Activated CD4-positive, alpha-beta memory T cell treated with anti-CD3 and anti-CD28 coated beads, Interleukin-2, amount 10 ng/mL, durations not matched to agents 7 days and 5 days (primary cell): ENCODE measurements around the gene R3HDM4. TPM values are rescaled to one million over a fixed set of nuclear protein-coding genes. Genes with fewer than 3 reads are reported as not detected.
"Not testable (repeated sequence)": the region's sequence is repeated elsewhere in the genome, so short reads cannot be mapped to it uniquely, and the experiment has no call there.

Experiments used
- CTCF ChIA-PET: fragments of 350-600 bp; sonication (Branson Sonifier 250); formaldehyde crosslinking; loops from one replicate; lab custom pipeline; 2021; ENCODE audit warnings: antibody characterized with exemption, inconsistent platforms; lab: Charles Lee
- POLR2A ChIA-PET: fragments of 350-600 bp; sonication (Branson Sonifier 250); formaldehyde crosslinking; loops from one replicate; lab custom pipeline; 2021; ENCODE audit warnings: antibody characterized with exemption; lab: Charles Lee
- DNase-seq: peaks from one replicate; pipeline ENCODE4 v3.0.0-alpha.2; 2020
- H3K27ac Mint-ChIP-seq: one replicate; pipeline ENCODE4 v1.8.0; 2021; ENCODE audit warnings: mild to moderate bottlenecking, mixed read lengths
- H3K27me3 Mint-ChIP-seq: one replicate; pipeline ENCODE4 v1.8.0; 2021; ENCODE audit warnings: mixed read lengths
- H3K36me3 Mint-ChIP-seq: one replicate; pipeline ENCODE4 v1.8.0; 2021; ENCODE audit warnings: low read depth, mixed read lengths
- H3K4me1 Mint-ChIP-seq: one replicate; pipeline ENCODE4 v1.8.0; 2021; ENCODE audit warnings: mixed read lengths
- H3K4me3 Mint-ChIP-seq: one replicate; pipeline ENCODE4 v1.8.0; 2021; ENCODE audit warnings: mild to moderate bottlenecking, mixed read lengths
- H3K9me3 Mint-ChIP-seq: one replicate; pipeline ENCODE4 v1.8.0; 2021; ENCODE audit warnings: mixed read lengths
- total RNA-seq, 2 experiments: library from RNA; stranded (reverse); gene quantifications; one replicate each; pipeline ENCODE4 v1.2.3, GENCODE V29; 2021

The R3HDM4 gene
- total RNA-seq, 2 experiments from 2014 or later, result 111 to 116 TPM

DNA sequence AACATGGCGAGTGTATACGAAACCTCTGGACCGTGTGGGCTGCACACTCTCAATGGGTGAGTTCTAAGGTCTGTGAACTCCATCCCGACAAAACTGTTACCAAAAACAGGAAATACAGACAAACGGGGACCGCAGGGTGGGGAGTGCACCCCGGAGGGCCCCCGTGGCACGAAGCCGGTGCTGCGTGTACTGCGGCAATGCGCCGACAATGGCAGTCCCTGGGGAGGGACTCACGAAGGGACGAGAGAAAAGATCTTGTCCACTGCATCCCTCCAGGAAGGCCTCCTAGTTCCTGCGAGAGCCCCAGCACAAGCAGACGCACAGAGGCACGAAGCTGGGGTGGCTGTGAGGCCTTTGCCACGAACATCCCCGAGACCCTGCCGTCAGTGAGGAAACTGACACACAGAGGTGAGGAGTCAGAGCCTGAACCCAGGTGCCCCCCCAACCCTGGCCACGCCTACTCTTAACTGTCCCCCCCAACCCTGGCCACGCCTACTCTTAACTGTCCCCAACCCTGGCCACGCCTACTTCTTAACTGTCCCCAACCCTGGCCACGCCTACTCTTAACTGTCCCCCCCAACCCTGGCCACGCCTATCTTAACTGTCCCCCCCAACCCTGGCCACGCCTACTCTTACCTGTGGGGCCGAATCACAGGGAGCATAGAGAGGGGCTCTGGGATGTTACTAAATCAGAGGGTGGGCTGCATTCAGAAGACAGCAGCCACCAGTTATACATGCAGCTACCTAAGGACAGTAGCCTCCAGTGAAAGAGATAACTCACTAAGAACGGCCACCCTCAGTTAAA is 24.2 kb downstream of the R3HDM4 start:
- no peaks in the 10 kb centered on the region for H3K9me3 Mint-ChIP-seq
- no peak for DNase-seq
- ChIA-PET CTCF (no interaction called here), POLR2A (no interaction called here)
- H3K27me3 Mint-ChIP-seq, result no peaks in the 10 kb centered on the region
- no peak overlapping the region for H3K27ac Mint-ChIP-seq
- H3K4me1 Mint-ChIP-seq, result peaks cover 16% of the 10 kb centered on the region
- no peak overlapping the region for H3K4me3 Mint-ChIP-seq
- H3K36me3 Mint-ChIP-seq, result peaks cover 12% of the 10 kb centered on the region

DNA sequence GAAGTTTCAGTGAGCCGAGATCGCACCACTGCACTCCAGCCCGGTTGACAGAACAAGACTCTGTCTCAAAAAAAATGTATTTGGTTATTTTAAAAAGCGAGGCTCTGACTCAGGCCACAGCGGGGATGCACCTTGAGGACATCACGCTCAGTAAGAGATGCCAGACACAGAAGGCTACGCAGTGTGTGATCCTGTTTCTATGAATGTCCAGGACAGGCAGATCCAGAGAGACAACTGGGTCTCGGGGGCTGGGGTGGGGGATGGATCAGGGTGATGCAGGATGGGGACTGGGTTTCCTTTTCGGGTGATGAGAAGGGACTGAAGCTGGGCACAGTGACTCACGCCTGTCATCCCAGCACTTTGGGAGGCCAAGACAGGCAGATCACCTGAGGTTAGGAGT is 25.4 kb downstream of the R3HDM4 start:
- ChIA-PET CTCF (no interaction called here), POLR2A (no interaction called here)
- H3K27ac Mint-ChIP-seq, result no peak overlapping the region

DNA sequence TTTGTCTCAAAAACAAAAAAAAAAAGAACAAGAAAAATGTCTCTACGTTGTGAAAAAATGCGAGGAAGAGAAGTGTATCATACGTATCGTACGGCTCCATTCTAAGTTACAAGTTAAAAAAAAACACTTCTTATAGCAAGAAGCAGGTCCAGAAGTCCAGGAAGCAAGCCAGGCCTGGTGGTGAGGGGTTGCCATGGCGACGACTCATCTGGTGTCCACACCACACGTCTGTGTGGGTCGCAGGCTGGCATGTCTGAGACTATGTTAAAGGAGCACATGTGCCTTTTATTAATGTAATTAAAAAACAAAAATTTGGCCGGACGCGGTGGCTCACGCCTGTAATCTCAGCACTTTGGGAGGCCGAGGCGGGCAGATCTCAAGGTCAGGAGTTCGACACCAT is 25.9 kb downstream of the R3HDM4 start:
- H3K9me3 Mint-ChIP-seq, result no peaks in the 10 kb centered on the region
- peaks cover 14% of the 10 kb centered on the region for H3K36me3 Mint-ChIP-seq
- no peak overlapping the region for H3K27ac Mint-ChIP-seq
- H3K27me3 Mint-ChIP-seq, result no peaks in the 10 kb centered on the region
- CTCF ChIA-PET, result no interaction called here
- POLR2A ChIA-PET, result no interaction called here
- no peak for DNase-seq
- H3K4me3 Mint-ChIP-seq, result no peak overlapping the region
- peaks cover 6% of the 10 kb centered on the region for H3K4me1 Mint-ChIP-seq

More for the DNA sequence above, 25.4 kb downstream of the R3HDM4 start:
- H3K27me3 Mint-ChIP-seq, result no peaks in the 10 kb centered on the region
- H3K36me3 Mint-ChIP-seq, result peaks cover 11% of the 10 kb centered on the region
- no peaks in the 10 kb centered on the region for H3K9me3 Mint-ChIP-seq
- DNase-seq, result no peak
- H3K4me1 Mint-ChIP-seq, result peaks cover 8% of the 10 kb centered on the region
- no peak overlapping the region for H3K4me3 Mint-ChIP-seq

DNA sequence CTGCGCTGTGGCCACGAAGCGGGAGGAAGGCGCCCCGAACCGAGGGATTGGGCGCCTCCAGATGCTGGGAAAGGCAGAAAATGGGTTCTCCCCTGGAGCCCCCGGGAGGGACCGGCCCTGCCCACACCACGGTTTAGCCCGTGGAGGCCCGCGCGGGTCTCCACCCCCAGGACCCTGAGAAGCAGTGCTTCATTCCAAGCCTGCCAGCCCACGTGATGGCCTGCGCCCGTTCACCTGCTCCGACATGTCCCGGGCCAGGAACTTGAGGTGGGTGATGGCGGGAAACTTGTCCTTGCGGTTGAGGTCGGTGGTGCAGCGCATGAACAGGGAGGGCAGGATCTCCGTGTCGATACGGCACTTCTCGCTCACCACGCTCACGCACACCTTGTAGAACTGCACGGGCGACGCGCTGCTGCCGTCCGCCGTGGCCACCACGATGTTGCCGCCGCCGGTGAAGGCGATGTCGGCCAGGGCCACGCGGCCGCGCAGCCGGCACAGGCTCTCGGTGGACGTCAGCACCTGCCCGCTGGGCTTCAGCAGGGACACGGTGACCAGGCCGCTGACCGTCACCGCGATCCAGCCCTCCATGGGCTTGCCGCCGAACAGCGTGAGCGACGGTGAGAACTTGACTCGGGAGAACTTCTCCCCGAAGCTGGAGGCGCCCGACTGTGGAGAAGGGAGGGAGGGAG is 27.3 kb downstream of the R3HDM4 start:
- Mint-ChIP-seq H3K36me3 (peaks cover 26% of the 10 kb centered on the region), H3K4me1 (no peaks in the 10 kb centered on the region), H3K27me3 (no peaks in the 10 kb centered on the region), H3K9me3 (no peaks in the 10 kb centered on the region), H3K4me3 (no peak overlapping the region), H3K27ac (no peak overlapping the region)
- DNase-seq, result no peak
- ChIA-PET CTCF (no interaction called here), POLR2A (no interaction called here)

DNA sequence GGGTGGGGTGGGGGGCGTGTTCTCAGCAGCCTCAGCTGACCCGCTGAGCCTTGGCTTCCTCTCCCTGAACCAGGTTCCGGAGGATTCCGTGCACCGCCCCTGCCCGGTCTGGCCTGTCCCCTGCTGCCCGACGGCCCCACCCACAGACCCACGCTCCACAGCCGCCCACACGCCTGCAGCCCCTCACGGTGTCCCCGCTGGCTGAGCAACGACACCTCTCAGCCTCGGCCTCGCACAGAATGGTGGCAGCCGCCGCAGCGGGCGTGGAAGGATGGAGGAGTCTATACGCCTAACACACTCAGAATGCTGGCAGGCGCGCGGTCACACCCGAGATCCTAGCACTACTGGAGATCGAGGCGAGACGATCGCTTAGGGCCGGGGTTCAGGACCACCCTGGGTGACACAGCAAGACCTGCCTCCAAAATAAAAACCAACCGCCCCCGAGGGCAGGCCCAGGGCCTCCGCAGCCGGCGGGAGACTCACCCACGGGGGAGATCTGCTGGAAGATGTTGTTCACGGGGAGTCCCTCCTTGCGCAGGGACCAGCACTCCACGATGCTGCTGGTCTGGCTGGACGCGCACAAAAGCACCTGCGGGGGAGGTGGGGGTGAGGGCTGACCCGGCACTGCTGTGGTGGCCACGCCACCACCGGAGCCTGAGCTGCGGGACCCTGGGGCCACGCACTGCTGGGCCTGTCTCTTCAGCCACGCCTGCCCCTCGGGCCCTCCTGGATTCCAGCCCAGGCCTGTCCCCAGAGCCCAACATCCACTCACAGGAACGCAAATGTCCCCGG is 28.4 kb downstream of the R3HDM4 start:
- CTCF ChIA-PET, result no interaction called here
- POLR2A ChIA-PET, result no interaction called here
- DNase-seq, result no peak
- H3K4me3 Mint-ChIP-seq, result no peak overlapping the region
- peaks cover 24% of the 10 kb centered on the region for H3K36me3 Mint-ChIP-seq
- H3K4me1 Mint-ChIP-seq, result no peaks in the 10 kb centered on the region
- no peaks in the 10 kb centered on the region for H3K9me3 Mint-ChIP-seq
- no peak overlapping the region for H3K27ac Mint-ChIP-seq
- no peaks in the 10 kb centered on the region for H3K27me3 Mint-ChIP-seq

DNA sequence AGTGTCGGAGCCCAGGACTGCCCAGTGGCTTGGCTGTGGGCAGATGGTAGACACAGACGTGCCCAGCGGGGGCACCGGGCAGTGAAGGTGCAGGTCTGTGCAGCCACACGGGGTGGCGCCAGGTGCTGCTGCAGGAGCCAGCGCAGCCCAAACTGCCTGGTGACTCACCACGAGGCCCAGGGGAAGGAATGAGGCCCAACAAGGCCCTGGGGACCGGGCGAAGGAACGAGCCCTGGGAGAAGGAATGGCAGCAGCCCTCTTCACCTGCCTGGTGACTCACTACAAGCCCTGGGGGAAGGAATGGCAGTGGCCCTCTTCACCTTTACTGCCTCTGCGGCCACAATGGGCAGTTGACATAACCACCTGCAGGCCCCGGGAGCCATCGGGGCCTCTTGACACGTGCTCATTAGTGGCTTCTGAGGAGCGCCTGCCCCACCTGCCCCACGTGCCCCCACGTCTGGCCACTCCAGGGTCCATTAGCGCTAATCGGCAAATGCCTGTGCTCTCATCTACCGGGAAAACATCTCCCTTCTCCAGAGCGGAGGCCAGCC is 29.3 kb downstream of the R3HDM4 start:
- Mint-ChIP-seq H3K4me3 (no peak overlapping the region), H3K9me3 (no peaks in the 10 kb centered on the region), H3K27me3 (no peaks in the 10 kb centered on the region), H3K27ac (no peak overlapping the region), H3K4me1 (no peaks in the 10 kb centered on the region), H3K36me3 (peaks cover 25% of the 10 kb centered on the region)
- CTCF ChIA-PET, result interaction anchor here (1.0 kb wide), 1 partner anchor 20 kb away, joined by 3 read pairs; no protein-coding TSS in a partner anchor
- POLR2A ChIA-PET, result interaction anchor here (3.6 kb wide), 1 partner anchor 9 kb away, joined by 14 read pairs; the partner anchor contains the start of genes MED16 and RNU6-9
- no peak for DNase-seq

DNA sequence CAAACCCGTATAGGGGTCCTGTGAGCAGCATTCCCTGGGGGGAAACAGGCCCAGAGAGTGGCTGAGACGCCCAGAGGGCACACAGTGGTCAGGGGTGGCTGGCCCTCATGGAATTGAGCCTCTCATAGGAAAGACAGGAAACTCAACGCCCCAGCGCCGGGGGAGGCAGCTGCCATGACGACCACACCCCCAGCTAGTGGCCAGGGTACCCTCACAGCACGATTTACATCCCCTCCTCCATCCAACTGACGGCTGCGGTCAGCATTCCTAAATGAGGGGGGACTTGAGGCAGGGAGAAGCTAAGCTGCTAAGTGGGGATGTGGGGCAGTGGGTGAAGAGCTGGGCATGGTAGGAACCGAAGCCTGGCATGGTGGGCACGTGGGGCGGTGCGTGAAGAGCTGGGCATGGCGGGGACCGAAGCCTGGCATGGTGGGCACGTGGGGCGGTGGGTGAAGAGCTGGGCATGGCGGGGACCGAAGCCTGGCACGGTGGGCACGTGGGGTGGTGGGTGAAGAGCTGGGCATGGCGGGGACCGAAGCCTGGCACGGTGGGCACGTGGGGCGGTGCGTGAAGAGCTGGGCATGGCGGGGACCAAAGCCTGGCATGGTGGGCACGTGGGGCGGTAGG is 30.0 kb downstream of the R3HDM4 start:
- Mint-ChIP-seq H3K36me3 (peaks cover 25% of the 10 kb centered on the region), H3K4me1 (no peaks in the 10 kb centered on the region), H3K4me3 (no peak overlapping the region), H3K9me3 (no peaks in the 10 kb centered on the region), H3K27ac (no peak overlapping the region), H3K27me3 (no peaks in the 10 kb centered on the region)
- CTCF ChIA-PET, result interaction anchor here (1.0 kb wide), 1 partner anchor 19 kb away, joined by 3 read pairs; no protein-coding TSS in a partner anchor
- no peak for DNase-seq
- POLR2A ChIA-PET, result interaction anchor here (3.6 kb wide), 1 partner anchor 10 kb away, joined by 14 read pairs; the partner anchor contains the start of genes MED16 and RNU6-9

DNA sequence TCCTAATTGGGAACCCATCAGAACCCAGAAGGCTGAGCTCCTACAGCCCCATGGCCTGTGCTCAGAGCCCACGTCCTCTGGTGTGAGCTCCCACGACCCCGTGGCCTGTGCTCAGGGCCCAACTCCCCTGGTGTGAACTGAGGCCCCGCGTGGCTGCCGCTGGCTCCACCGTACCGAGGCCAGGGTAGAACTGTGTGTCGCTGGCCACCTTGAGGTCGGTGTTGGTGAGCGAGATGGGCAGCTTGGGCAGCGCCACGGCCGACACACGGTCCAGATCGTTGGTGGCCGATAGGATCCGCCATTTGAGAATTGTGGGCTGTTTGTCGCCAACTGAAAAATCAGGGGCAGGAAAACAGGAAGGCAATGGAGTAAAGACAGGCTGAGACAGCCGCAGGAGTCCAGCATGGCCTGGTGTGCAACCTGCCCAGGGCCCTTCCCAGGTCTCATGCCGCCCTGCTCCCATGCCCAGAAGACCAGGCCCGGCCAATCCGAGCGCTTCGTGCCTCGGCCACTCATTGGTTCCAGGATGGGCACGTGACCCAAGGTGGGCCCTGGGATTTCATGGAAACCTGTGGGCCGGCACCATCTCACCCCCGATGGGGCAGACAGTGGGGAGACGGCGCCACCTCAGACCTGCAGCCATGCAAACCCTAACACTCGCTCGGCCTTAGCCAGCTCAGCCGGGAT is 31.5 kb downstream of the R3HDM4 start:
- Mint-ChIP-seq H3K9me3 (no peaks in the 10 kb centered on the region), H3K4me1 (no peaks in the 10 kb centered on the region), H3K36me3 (peaks cover 22% of the 10 kb centered on the region), H3K27me3 (no peaks in the 10 kb centered on the region), H3K27ac (no peak overlapping the region), H3K4me3 (no peak overlapping the region)
- DNase-seq, result no peak
- POLR2A ChIA-PET, result interaction anchor here (0.7 to 3.6 kb wide), 2 partner anchors 8 to 11 kb away, joined by 3 to 14 read pairs; partner anchors contain the start of genes MED16 and RNU6-9
- CTCF ChIA-PET, result interaction anchor here (1.1 kb wide), 1 partner anchor 18 kb away, joined by 3 read pairs; no protein-coding TSS in a partner anchor

DNA sequence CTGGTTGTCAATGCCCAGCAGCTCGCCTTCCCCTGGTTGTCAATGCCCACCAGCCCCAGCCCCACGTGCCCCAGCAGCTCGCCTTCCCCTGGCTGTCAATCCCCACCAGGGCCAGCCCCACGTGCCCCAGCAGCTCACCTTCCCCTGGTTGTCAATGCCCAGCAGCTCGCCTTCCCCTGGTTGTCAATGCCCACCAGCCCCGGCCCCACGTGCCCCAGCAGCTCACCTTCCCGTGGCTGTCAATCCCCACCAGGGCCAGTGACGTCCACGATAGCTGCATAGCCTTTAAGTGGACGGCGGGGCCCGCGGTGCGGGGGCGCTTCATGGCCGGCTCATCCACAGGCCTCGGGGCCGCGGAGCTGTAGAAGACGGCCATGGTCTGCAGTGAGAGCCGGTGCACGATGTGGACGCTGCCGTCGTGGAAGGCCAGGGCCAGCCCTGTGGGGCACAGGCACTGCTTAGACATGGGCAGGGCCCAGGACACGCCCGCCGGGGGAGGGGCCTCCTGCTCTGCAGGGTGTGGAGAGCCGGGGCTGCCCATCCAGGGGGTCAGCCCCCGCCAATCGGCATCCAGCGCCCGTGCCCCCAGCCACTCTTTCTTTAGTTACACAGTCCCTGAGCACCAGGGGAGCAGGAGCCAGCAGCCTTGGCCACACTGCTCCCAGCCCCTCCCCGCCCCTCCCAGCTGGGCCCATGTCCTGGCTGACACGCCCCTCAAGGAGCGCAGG is 33.1 kb downstream of the R3HDM4 start:
- no peaks in the 10 kb centered on the region for H3K27me3 Mint-ChIP-seq
- ChIA-PET POLR2A (interaction anchor here (1.1 to 3.6 kb wide), 4 partner anchors 13 to 30 kb away, joined by 3 to 14 read pairs (median 4); partner anchors contain the start of genes MED16 and RNU6-9), CTCF (no interaction called here)
- DNase-seq, result no peak
- H3K27ac Mint-ChIP-seq, result no peak overlapping the region
- H3K4me1 Mint-ChIP-seq, result no peaks in the 10 kb centered on the region
- no peaks in the 10 kb centered on the region for H3K9me3 Mint-ChIP-seq
- H3K4me3 Mint-ChIP-seq, result no peak overlapping the region
- peaks cover 22% of the 10 kb centered on the region for H3K36me3 Mint-ChIP-seq

DNA sequence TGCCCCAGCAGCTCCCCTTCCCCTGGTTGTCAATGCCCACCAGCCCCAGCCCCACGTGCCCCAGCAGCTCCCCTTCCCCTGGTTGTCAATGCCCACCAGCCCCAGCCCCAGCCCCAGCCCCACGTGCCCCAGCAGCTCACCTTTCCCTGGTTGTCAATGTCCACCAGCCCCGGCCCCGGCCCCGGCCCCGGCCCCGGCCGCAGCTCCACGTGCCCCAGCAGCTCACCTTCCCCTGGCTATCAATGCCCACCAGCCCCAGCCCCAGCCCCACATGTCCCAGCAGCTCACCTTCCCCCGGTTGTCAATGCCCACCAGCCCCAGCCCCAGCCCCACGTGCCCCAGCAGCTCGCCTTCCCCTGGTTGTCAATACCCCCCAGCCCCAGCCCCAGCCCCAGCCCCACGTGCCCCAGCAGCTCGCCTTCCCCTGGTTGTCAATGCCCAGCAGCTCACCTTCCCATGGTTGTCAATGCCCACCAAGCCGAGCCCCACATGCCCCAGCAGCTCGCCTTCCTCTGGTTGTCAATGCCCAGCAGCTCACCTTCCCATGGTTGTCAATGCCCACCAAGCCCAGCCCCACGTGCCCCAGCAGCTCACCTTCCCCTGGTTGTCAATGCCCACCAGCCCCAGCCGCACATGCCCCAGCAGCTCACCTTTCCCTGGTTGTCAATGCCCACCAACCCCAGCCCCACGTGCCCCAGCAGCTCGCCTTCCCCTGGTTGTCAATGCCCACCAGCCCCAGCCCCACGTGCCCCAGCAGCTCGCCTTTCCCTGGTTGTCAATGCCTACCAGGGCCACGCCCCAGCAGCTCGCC is 34.1 kb downstream of the R3HDM4 start:
- H3K4me1 Mint-ChIP-seq, H3K9me3 Mint-ChIP-seq, H3K27me3 Mint-ChIP-seq, CTCF ChIA-PET, H3K4me3 Mint-ChIP-seq, DNase-seq, H3K27ac Mint-ChIP-seq: not testable (repeated sequence)
- POLR2A ChIA-PET, result interaction anchor here (1.4 to 1.6 kb wide), 2 partner anchors 14 to 31 kb away, joined by 3 read pairs; partner anchors contain the start of genes MED16 and RNU6-9
- H3K36me3 Mint-ChIP-seq, result peaks cover 22% of the 10 kb centered on the region
